HepG2 (cell line): ENCODE data around the gene HSD3B7. TPM values are rescaled to one million over a fixed set of nuclear protein-coding genes. Genes with fewer than 3 reads are reported as not detected.
A peak's percentile ranks its signal among the peaks of the same experiment; 100 is the strongest.

Experiments used
- ADNP ChIP-seq: sonication (generic); formaldehyde crosslinking; IDR thresholded peaks from 2 replicates; pipeline ENCODE4 v1.4.0; 2020; ENCODE audit warnings: missing genetic modification reagents
- HNRNPL ChIP-seq: fragments of 200-400 bp; formaldehyde crosslinking; IDR thresholded peaks from 2 replicates; pipeline ENCODE4 v1.6.1; 2017; ENCODE audit warnings: mild to moderate bottlenecking, low read depth, low read length
- HNRNPUL1 ChIP-seq: fragments of 200-400 bp; formaldehyde crosslinking; IDR thresholded peaks from 2 replicates; pipeline ENCODE4 v1.6.1; 2017; ENCODE audit warnings: low read depth, mild to moderate bottlenecking, low read length, moderate library complexity
- MEF2D ChIP-seq: sonication (generic); formaldehyde crosslinking; IDR thresholded peaks from 2 replicates; pipeline ENCODE4 v1.5.1; 2020; ENCODE audit warnings: mild to moderate bottlenecking, missing genetic modification reagents
- MIER3 ChIP-seq: IDR thresholded peaks from 2 replicates; pipeline ENCODE4 v1.6.1; 2016; ENCODE audit warnings: missing compliant biosample characterization, borderline replicate concordance
- NCOA2 ChIP-seq: sonication (generic); formaldehyde crosslinking; IDR thresholded peaks from 2 replicates; pipeline ENCODE4 v1.8.0; 2022; ENCODE audit warnings: inconsistent platforms
- RCOR2 ChIP-seq: IDR thresholded peaks from 2 replicates; pipeline ENCODE4 v1.6.1; 2016; ENCODE audit warnings: missing biosample characterization, missing genetic modification reagents
- STAT5B ChIP-seq: sonication (generic); formaldehyde crosslinking; IDR thresholded peaks from 2 replicates; pipeline ENCODE4 v1.4.0; 2020; ENCODE audit warnings: missing genetic modification reagents
- TBP ChIP-seq: sonication (generic); formaldehyde crosslinking; IDR thresholded peaks from 2 replicates; pipeline ENCODE4 v1.5.0; 2020; ENCODE audit warnings: missing genetic modification reagents
- TOE1 ChIP-seq: sonication (generic); formaldehyde crosslinking; IDR thresholded peaks from 2 replicates; pipeline ENCODE4 v1.4.0; 2020; ENCODE audit warnings: mild to moderate bottlenecking, missing genetic modification reagents
- ZNF260 ChIP-seq: sonication (generic); formaldehyde crosslinking; IDR thresholded peaks from 2 replicates; pipeline ENCODE4 v1.4.0; 2020; ENCODE audit warnings: missing genetic modification reagents, low read depth, mild to moderate bottlenecking, borderline replicate concordance
- ZNF674 ChIP-seq: sonication (generic); formaldehyde crosslinking; IDR thresholded peaks from 2 replicates; pipeline ENCODE4 v1.5.0; 2020; ENCODE audit warnings: low read depth, mild to moderate bottlenecking, missing genetic modification reagents
- ZNF724P ChIP-seq: sonication (generic); formaldehyde crosslinking; IDR thresholded peaks from 2 replicates; pipeline ENCODE4 v1.8.0; 2022; ENCODE audit warnings: missing genetic modification reagents, borderline replicate concordance
- ZNF776 ChIP-seq: sonication (generic); formaldehyde crosslinking; IDR thresholded peaks from 2 replicates; pipeline ENCODE4 v1.4.0; 2020; ENCODE audit warnings: mild to moderate bottlenecking, missing genetic modification reagents
- ZNF780A ChIP-seq: sonication (generic); formaldehyde crosslinking; IDR thresholded peaks from 2 replicates; pipeline ENCODE4 v1.8.0; 2022; ENCODE audit warnings: mild to moderate bottlenecking, missing genetic modification reagents, moderate library complexity
- polyA plus RNA-seq, 8 experiments: library from polyadenylated mRNA; depleted of rRNA in 3 of 8; stranded (reverse) in 7 of 8; unstranded in 1 of 8; fragments of >200 nt; fragmentation: Illumina TruSeq in 4 of 8; extraction: Trizol in 4 of 8; gene quantifications; 2 replicates each; pipeline versions ENCODE4 v1.2.1 to v1.2.3, GENCODE V29; 2011 to 2016; ENCODE audit warnings: low read depth in 4 of 8, missing spikeins in 1 of 8, mixed read lengths in 1 of 8; ENCODE audit not compliant: insufficient read depth in 1 of 8
- total RNA-seq, 5 experiments: library from RNA; depleted of rRNA; stranded (reverse); fragments of >200 nt; fragmentation: Illumina TruSeq; extraction: Trizol; gene quantifications; 2 replicates each; pipeline ENCODE4 v1.2.3, GENCODE V29; 2016; ENCODE audit warnings: low read depth in 1 of 5
- TF ChIP-seq, protein P1 (sequence below): sonication (generic); formaldehyde crosslinking; IDR thresholded peaks from one replicate; pipeline ENCODE4 v1.5.1; 2020; ENCODE audit warnings: mild to moderate bottlenecking, missing genetic modification reagents; ENCODE audit errors: not compliant biosample characterization
- TF ChIP-seq, protein P2 (sequence below): sonication (generic); formaldehyde crosslinking; IDR thresholded peaks from 2 replicates; pipeline ENCODE4 v1.8.0; 2022; ENCODE audit warnings: low read depth, missing genetic modification reagents

HSD3B7 gene
- total and polyA plus RNA-seq, 2 of the 13 experiments (the other 11 are each of a cell fraction or from before 2014, with no cell fraction given) = 32.9 to 69.7 TPM

DNA sequence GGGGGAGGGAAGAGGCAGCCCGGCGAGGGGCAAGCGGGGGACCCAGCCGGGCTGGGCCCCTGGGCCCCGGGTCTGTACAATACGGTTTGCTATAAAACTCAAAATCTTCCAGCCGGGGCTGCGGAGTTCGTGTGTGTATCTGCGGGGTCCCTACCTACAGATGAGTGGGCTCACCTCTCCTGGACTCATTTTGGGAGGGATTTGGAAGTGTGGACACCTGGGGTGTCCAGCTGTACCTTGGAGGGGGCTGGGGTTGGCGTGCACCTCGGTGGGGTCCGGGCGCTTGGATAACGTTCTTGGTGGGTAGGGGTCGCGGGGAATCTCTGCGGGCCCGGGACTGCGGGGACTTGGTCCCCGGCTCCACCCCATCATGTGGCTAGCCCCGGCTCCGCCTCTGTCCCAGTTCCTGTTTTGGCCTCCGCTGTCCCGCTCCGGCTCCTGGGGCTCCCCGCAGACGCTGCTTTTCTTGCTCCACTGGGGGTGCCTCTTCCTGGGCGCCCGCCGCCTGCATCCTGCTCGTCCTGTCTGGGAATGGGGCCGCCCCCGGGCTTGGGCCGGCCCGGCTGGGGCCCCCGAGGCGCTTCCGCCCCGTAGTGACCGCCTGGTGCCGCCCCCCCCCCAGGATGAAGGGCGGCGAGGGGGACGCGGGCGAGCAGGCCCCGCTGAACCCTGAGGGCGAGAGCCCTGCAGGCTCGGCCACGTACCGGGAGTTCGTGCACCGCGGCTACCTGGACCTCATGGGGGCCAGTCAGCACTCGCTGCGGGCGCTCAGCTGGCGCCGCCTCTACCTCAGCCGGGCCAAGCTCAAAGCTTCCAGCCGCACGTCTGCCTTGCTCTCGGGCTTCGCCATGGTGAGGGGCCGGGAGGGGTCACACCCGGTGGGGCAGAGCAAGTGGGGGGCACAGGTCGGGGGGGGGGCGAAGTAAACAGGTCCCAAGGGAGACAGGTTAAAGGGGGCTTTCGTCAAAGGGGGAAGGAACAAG, 36.0 kb upstream of the HSD3B7 start, which contains the start of gene ORAI3 (continued):
- TF ChIP-seq, protein P1, sequence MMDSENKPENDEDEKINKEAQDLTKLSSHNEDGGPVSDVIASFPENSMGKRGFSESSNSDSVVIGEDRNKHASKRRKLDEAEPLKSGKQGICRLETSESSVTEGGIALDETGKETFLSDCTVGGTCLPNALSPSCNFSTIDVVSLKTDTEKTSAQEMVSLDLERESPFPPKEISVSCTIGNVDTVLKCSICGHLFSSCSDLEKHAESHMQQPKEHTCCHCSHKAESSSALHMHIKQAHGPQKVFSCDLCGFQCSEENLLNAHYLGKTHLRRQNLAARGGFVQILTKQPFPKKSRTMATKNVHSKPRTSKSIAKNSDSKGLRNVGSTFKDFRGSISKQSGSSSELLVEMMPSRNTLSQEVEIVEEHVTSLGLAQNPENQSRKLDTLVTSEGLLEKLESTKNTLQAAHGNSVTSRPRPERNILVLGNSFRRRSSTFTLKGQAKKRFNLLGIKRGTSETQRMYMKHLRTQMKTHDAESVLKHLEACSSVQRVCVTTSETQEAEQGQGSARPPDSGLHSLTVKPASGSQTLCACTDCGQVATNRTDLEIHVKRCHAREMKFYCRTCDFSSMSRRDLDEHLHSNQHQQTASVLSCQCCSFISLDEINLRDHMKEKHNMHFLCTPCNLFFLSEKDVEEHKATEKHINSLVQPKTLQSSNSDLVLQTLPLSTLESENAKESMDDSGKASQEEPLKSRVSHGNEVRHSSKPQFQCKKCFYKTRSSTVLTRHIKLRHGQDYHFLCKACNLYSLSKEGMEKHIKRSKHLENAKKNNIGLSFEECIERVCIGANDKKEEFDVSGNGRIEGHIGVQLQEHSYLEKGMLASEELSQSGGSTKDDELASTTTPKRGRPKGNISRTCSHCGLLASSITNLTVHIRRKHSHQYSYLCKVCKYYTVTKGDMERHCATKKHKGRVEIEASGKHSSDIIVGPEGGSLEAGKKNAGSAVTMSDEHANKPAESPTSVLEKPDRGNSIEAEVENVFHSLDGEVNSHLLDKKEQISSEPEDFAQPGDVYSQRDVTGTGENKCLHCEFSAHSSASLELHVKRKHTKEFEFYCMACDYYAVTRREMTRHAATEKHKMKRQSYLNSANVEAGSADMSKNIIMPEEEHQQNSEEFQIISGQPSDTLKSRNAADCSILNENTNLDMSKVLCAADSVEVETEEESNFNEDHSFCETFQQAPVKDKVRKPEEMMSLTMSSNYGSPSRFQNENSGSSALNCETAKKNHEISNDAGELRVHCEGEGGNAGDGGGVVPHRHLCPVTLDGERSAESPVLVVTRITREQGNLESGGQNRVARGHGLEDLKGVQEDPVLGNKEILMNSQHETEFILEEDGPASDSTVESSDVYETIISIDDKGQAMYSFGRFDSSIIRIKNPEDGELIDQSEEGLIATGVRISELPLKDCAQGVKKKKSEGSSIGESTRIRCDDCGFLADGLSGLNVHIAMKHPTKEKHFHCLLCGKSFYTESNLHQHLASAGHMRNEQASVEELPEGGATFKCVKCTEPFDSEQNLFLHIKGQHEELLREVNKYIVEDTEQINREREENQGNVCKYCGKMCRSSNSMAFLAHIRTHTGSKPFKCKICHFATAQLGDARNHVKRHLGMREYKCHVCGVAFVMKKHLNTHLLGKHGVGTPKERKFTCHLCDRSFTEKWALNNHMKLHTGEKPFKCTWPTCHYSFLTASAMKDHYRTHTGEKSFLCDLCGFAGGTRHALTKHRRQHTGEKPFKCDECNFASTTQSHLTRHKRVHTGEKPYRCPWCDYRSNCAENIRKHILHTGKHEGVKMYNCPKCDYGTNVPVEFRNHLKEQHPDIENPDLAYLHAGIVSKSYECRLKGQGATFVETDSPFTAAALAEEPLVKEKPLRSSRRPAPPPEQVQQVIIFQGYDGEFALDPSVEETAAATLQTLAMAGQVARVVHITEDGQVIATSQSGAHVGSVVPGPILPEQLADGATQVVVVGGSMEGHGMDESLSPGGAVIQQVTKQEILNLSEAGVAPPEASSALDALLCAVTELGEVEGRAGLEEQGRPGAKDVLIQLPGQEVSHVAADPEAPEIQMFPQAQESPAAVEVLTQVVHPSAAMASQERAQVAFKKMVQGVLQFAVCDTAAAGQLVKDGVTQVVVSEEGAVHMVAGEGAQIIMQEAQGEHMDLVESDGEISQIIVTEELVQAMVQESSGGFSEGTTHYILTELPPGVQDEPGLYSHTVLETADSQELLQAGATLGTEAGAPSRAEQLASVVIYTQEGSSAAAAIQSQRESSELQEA (CRISPR knock-in tag) = no peak
- no peak; the same call in 1 of the 2 replicates for TF ChIP-seq ADNP (CRISPR knock-in tag)
- 0 out of 2 replicates have a peak, but pooled peaks have one; percentile 75 for TF ChIP-seq ZNF780A
- no peak for TF ChIP-seq RCOR2 (CRISPR knock-in tag)
- 0 out of 2 replicates have a peak, but pooled peaks have one; percentile 15 for TF ChIP-seq STAT5B (CRISPR knock-in tag)
- peak; percentile 82 for TF ChIP-seq ZNF674
- 0 out of 2 replicates have a peak, but pooled peaks have one; percentile 26 for TF ChIP-seq ZNF776 (CRISPR knock-in tag)
- no peak for TF ChIP-seq TOE1 (CRISPR knock-in tag)
- TF ChIP-seq, protein P2, sequence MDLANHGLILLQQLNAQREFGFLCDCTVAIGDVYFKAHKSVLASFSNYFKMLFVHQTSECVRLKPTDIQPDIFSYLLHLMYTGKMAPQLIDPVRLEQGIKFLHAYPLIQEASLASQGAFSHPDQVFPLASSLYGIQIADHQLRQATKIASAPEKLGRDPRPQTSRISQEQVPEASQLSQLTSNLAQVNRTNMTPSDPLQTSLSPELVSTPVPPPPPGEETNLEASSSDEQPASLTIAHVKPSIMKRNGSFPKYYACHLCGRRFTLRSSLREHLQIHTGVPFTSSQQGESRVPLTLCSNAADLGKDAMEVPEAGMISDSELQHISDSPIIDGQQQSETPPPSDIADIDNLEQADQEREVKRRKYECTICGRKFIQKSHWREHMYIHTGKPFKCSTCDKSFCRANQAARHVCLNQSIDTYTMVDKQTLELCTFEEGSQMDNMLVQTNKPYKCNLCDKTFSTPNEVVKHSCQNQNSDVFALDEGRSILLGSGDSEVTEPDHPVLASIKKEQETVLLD (CRISPR knock-in tag) = no peak
- TF ChIP-seq ZNF260 (CRISPR knock-in tag) = no peak
- TF ChIP-seq HNRNPUL1 = no peak
- TF ChIP-seq ZNF724P (CRISPR knock-in tag) = peak; percentile 70; the same call in 1 of the 2 replicates
- 0 out of 2 replicates have a peak, but pooled peaks have one; percentile 82 for TF ChIP-seq TBP
- TF ChIP-seq MIER3 (CRISPR knock-in tag) = no peak
- no peak; the same call in 1 of the 2 replicates for TF ChIP-seq NCOA2
- TF ChIP-seq HNRNPL = peak; percentile 37; the same call in 1 of the 2 replicates
- peak; percentile 15; the same call in 1 of the 2 replicates for TF ChIP-seq MEF2D (CRISPR knock-in tag)
